Endothelial cell of umbilical vein (primary cell): ENCODE data around the gene CGB3. TPM values are rescaled to one million over a fixed set of nuclear protein-coding genes. Genes with fewer than 3 reads are reported as not detected.

Experiments
- BruUV-seq: library from RNA; stranded (reverse); fragments of 400-500 nt; replicated peaks from 2 replicates; lab custom pipeline; 2021; lab: Mats Ljungman, UMichigan
- CTCF ChIA-PET: fragments of 300-600, 350-600 bp; sonication (Branson Sonifier 250); formaldehyde crosslinking; loops from one replicate; lab custom pipeline; 2021; ENCODE audit warnings: antibody characterized with exemption, inconsistent platforms; lab: Charles Lee
- POLR2A ChIA-PET: fragments of 300-600, 350-600 bp; sonication (Branson Sonifier 250); formaldehyde crosslinking; loops from one replicate; lab custom pipeline; 2021; ENCODE audit warnings: antibody characterized with exemption, inconsistent platforms; lab: Charles Lee
- DNase-seq: peaks from one replicate; pipeline ENCODE4 v3.0.0-alpha.2; 2011; ENCODE audit warnings: low read depth, low spot score
- FAIRE-seq: peaks from 2 replicates; lab custom pipeline; 2011; peaks lifted over from hg19 to GRCh38; lab: Jason Lieb, UNC
- H2AFZ ChIP-seq: 2 replicates; pipeline ENCODE4 v1.6.0; 2012; ENCODE audit warnings: low read depth, low read length, control low read depth, inconsistent platforms
- H3K27ac ChIP-seq: 2 replicates; pipeline ENCODE4 v1.5.1; 2011; ENCODE audit warnings: low read depth, mild to moderate bottlenecking, control low read depth, low read length, moderate library complexity; ENCODE audit not compliant: insufficient read depth
- H3K27me3 ChIP-seq, 2 experiments: 2 replicates each; pipeline versions ENCODE4 v1.6.0 to v1.6.1; 2011; ENCODE audit warnings: low read length in 2 of 2, mixed read lengths in 1 of 2; ENCODE audit not compliant: control insufficient read depth in 2 of 2, insufficient read depth in 2 of 2
- H3K36me3 ChIP-seq, 2 experiments: 2 replicates in 1 of 2; 3 replicates in 1 of 2; pipeline ENCODE4 v1.5.1; 2011; ENCODE audit warnings: low read length in 2 of 2, mild to moderate bottlenecking in 1 of 2, moderate library complexity in 1 of 2; ENCODE audit not compliant: control insufficient read depth in 2 of 2, insufficient read depth in 2 of 2; ENCODE audit errors: extremely low read depth in 1 of 2
- H3K4me1 ChIP-seq: 3 replicates; pipeline ENCODE4 v1.5.1; 2011; ENCODE audit warnings: mild to moderate bottlenecking, low read length; ENCODE audit not compliant: control insufficient read depth, insufficient read depth; ENCODE audit errors: extremely low read depth
- H3K4me2 ChIP-seq: 2 replicates; pipeline ENCODE4 v1.6.1; 2011; ENCODE audit warnings: low read length, control low read depth, mixed read lengths; ENCODE audit not compliant: insufficient read depth
- H3K4me3 ChIP-seq, 3 experiments: fragments of 200-600 bp in 1 of 3; sonication (generic), shearing (Covaris generic) in 1 of 3; replicated peaks in 1 of 3; 2 replicates each; pipeline ENCODE4 v1.5.1; 2011 to 2016; ENCODE audit warnings: control low read depth in 3 of 3, low read length in 3 of 3, mild to moderate bottlenecking in 2 of 3, inconsistent platforms in 1 of 3, low read depth in 1 of 3, moderate library complexity in 1 of 3; ENCODE audit not compliant: insufficient read depth in 1 of 3
- H3K79me2 ChIP-seq: 2 replicates; pipeline ENCODE4 v1.6.0; 2012; ENCODE audit warnings: low read length, inconsistent platforms; ENCODE audit not compliant: control insufficient read depth, insufficient read depth
- H3K9ac ChIP-seq: replicated peaks from 2 replicates; pipeline ENCODE3; 2011; ENCODE audit warnings: low read length, control low read depth; ENCODE audit not compliant: insufficient read depth; ENCODE audit errors: extremely low read depth
- H3K9me1 ChIP-seq: replicated peaks from 3 replicates; pipeline ENCODE4 v1.6.0; 2011; ENCODE audit warnings: mild to moderate bottlenecking, low read length; ENCODE audit not compliant: control insufficient read depth, insufficient read depth; ENCODE audit errors: extremely low read depth
- H3K9me3 ChIP-seq: replicated peaks from 2 replicates; pipeline ENCODE4 v1.5.1; 2012; ENCODE audit warnings: low read length, inconsistent platforms; ENCODE audit not compliant: control insufficient read depth, insufficient read depth
- H4K20me1 ChIP-seq: replicated peaks from 2 replicates; pipeline ENCODE3; 2011; ENCODE audit warnings: mild to moderate bottlenecking, low read length; ENCODE audit not compliant: control insufficient read depth, insufficient read depth; ENCODE audit errors: extremely low read depth
- CTCF ChIP-seq, 2 donors: IDR thresholded peaks; 1 replicate in 1 of 2; 2 replicates in 1 of 2; pipeline ENCODE4 v1.5.1; 2011; ENCODE audit warnings: low read length in 2 of 2, mild to moderate bottlenecking in 2 of 2, moderate library complexity in 2 of 2, control low read depth in 1 of 2, inconsistent platforms in 1 of 2, low read depth in 1 of 2; ENCODE audit not compliant: insufficient read depth in 1 of 2; ENCODE audit errors: extremely low read depth in 1 of 2
- EZH2 ChIP-seq: IDR thresholded peaks from 2 replicates; pipeline ENCODE4 v1.6.1; 2012; ENCODE audit warnings: borderline replicate concordance, low read depth, mild to moderate bottlenecking, moderate library complexity, low read length, inconsistent platforms; ENCODE audit not compliant: severe bottlenecking
- FOS ChIP-seq: IDR thresholded peaks from 2 replicates; pipeline ENCODE4 v1.6.1; 2011; ENCODE audit warnings: mild to moderate bottlenecking, low read length, moderate library complexity, borderline replicate concordance; ENCODE audit not compliant: insufficient read depth
- GATA2 ChIP-seq: IDR thresholded peaks from 2 replicates; pipeline ENCODE4 v1.7.0; 2011; ENCODE audit warnings: low read depth, mild to moderate bottlenecking, moderate library complexity, mixed read lengths, low read length; ENCODE audit not compliant: insufficient read length, insufficient read depth
- JUN ChIP-seq: IDR thresholded peaks from 2 replicates; pipeline ENCODE4 v1.6.1; 2011; ENCODE audit warnings: borderline replicate concordance, low read depth; ENCODE audit not compliant: insufficient read length, insufficient read depth
- MYC ChIP-seq: IDR thresholded peaks from one replicate; pipeline ENCODE4 v1.6.1; 2011; ENCODE audit warnings: mild to moderate bottlenecking, low read depth, low read length
- POLR2A ChIP-seq: IDR thresholded peaks from 2 replicates; pipeline ENCODE4 v1.6.1; 2012; ENCODE audit warnings: low read depth, mild to moderate bottlenecking, control low read depth, low read length
- POLR2AphosphoS5 ChIP-seq: IDR thresholded peaks from 2 replicates; pipeline ENCODE4 v1.6.1; 2012; ENCODE audit warnings: low read depth, mild to moderate bottlenecking, control low read depth, low read length, moderate library complexity; ENCODE audit not compliant: insufficient read depth
- dilution Hi-C: fragments of 300-500 bp; cut with MboI; formaldehyde crosslinking; loops from one replicate; pipeline ENCODE4 v1.15.0; 2019; ENCODE audit warnings: low sequenced_read_pairs; ENCODE audit not compliant: extremely low pct_ligation_motif_present
- intact Hi-C: fragments of 100-400 bp; cut with micrococcal nuclease; formaldehyde crosslinking; loops from one replicate; pipeline ENCODE4 v1.10.0; 2022
- polyA plus RNA-seq, 4 experiments: library from polyadenylated mRNA; depleted of rRNA in 3 of 4; stranded (reverse) in 3 of 4; unstranded in 1 of 4; fragments of >200 nt; gene quantifications; 2 replicates each; pipeline versions ENCODE4 v1.2.1 to v1.2.3, GENCODE V29; 2011 to 2012; ENCODE audit warnings: missing spikeins in 1 of 4
- total RNA-seq: library from RNA; stranded (reverse); gene quantifications from 2 replicates; pipeline ENCODE4 v1.2.3, GENCODE V29; 2021
- TF ChIP-seq, protein P1 (sequence below): IDR thresholded peaks from 2 replicates; pipeline ENCODE4 v1.6.1; 2011; ENCODE audit not compliant: insufficient read depth, insufficient read length

The CGB3 gene
- total and polyA plus RNA-seq, 2 donors (not counting 3 experiments of a cell fraction or from before 2014, with no cell fraction given) = not detected

GRCh38 chr19:49011194-49011593, 12.9 kb downstream of the CGB3 start:
- no TSS peak for BruUV-seq
- dilution Hi-C loops = no loop called here

GRCh38 chr19:49010453-49010852, 13.7 kb downstream of the CGB3 start:
- no peak overlapping the region for H3K4me2 ChIP-seq
- no peaks in the 10 kb centered on the region for H3K9me1 ChIP-seq
- no peak overlapping the region for H2AFZ ChIP-seq
- H3K4me3 ChIP-seq = no peak overlapping the region
- dilution Hi-C loops = no loop called here
- no peaks in the 10 kb centered on the region for H3K27me3 ChIP-seq
- no peak overlapping the region for H3K27ac ChIP-seq
- no peaks in the 10 kb centered on the region for H3K79me2 ChIP-seq
- H3K9me3 ChIP-seq = no peaks in the 10 kb centered on the region
- ChIA-PET POLR2A (no interaction called here), CTCF (interaction anchor here (1.6 to 7.2 kb wide), 2 partner anchors 10 to 188 kb away, joined by 7 to 59 read pairs; no protein-coding TSS in a partner anchor)
- no peaks in the 10 kb centered on the region for H3K4me1 ChIP-seq
- no peak for FAIRE-seq
- peaks cover 0 to 38% of the 10 kb centered on the region in 2 experiments for H3K36me3 ChIP-seq
- no peaks in the 10 kb centered on the region for H4K20me1 ChIP-seq
- DNase-seq = no peak
- TF ChIP-seq MYC = no peak
- no peak for TF ChIP-seq GATA2
- TF ChIP-seq FOS = no peak
- no peak for TF ChIP-seq CTCF (IDR thresholded peaks at IDR 0.05; ENCODE audit: extremely low read depth in 1 of 2, insufficient read depth in 1 of 2, low read depth in 1 of 2, low read length in 2 of 2)
- TF ChIP-seq EZH2 = no peak
- TF ChIP-seq, protein P1, sequence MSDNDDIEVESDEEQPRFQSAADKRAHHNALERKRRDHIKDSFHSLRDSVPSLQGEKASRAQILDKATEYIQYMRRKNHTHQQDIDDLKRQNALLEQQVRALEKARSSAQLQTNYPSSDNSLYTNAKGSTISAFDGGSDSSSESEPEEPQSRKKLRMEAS = no peak
- TF ChIP-seq POLR2AphosphoS5 = no peak
- no peak for TF ChIP-seq JUN
- no peak for TF ChIP-seq POLR2A
- BruUV-seq = no TSS peak
- H3K9ac ChIP-seq = no peak overlapping the region
- intact Hi-C loops = no loop called here

More at GRCh38 chr19:49011194-49011593, 12.9 kb downstream of the CGB3 start:
- no peak for TF ChIP-seq JUN
- TF ChIP-seq POLR2A = no peak
- TF ChIP-seq MYC = no peak
- TF ChIP-seq FOS = no peak
- no peak for TF ChIP-seq POLR2AphosphoS5
- intact Hi-C loops = no loop called here
- no peak overlapping the region for H2AFZ ChIP-seq
- no peak overlapping the region for H3K9ac ChIP-seq
- no peak overlapping the region for H3K4me3 ChIP-seq
- ChIA-PET CTCF (interaction anchor here (7.2 kb wide), 1 partner anchor 11 kb away, joined by 59 read pairs; no protein-coding TSS in a partner anchor), POLR2A (no interaction called here)
- H3K36me3 ChIP-seq = peaks cover 0 to 40% of the 10 kb centered on the region in 2 experiments
- no peaks in the 10 kb centered on the region for H4K20me1 ChIP-seq
- FAIRE-seq (no peak), DNase-seq (no peak)
- no peak overlapping the region for H3K27ac ChIP-seq
- H3K79me2 ChIP-seq = no peaks in the 10 kb centered on the region
- no peaks in the 10 kb centered on the region for H3K4me1 ChIP-seq
- no peaks in the 10 kb centered on the region for H3K9me1 ChIP-seq
- H3K27me3 ChIP-seq = no peaks in the 10 kb centered on the region
- H3K4me2 ChIP-seq = no peak overlapping the region
- H3K9me3 ChIP-seq = no peaks in the 10 kb centered on the region
